Body of pancreas (tissue), 4 donors: ENCODE measurements around the gene FGF1. TPM values are rescaled to one million over a fixed set of nuclear protein-coding genes. Genes with fewer than 3 reads are reported as not detected.

Source experiments
- ATAC-seq: fragments of 150-250 bp; one replicate; pipeline ENCODE4 v1.9.1; 2016
- DNase-seq, 4 donors: peaks; one replicate each; pipeline ENCODE4 v3.0.0-alpha.2; 2019
- H3K27ac ChIP-seq, 4 donors: fragments of 200-600 bp; sonication (generic); 1 replicate in 3 of 4; 2 replicates in 1 of 4; pipeline versions ENCODE4 v1.5.1 to v1.6.1; 2016 to 2019; ENCODE audit warnings: mild to moderate bottlenecking in 1 of 4, mixed read lengths in 1 of 4, moderate library complexity in 1 of 4
- H3K27me3 ChIP-seq, 2 donors: fragments of 200-600 bp; sonication (generic); one replicate each; pipeline ENCODE4 v1.6.0; 2016; ENCODE audit warnings: mild to moderate bottlenecking in 1 of 2
- H3K36me3 ChIP-seq, 2 donors: fragments of 200-600 bp; sonication (generic); replicated peaks in 1 of 2; 2 replicates each; pipeline ENCODE4 v1.5.1; 2016; ENCODE audit warnings: low read depth in 2 of 2; ENCODE audit not compliant: insufficient read depth in 1 of 2
- H3K4me1 ChIP-seq: fragments of 200-600 bp; sonication (generic); one replicate; pipeline ENCODE4 v1.6.0; 2016
- H3K4me3 ChIP-seq, 2 donors: fragments of 200-600 bp; sonication (generic); 1 replicate in 1 of 2; 2 replicates in 1 of 2; pipeline ENCODE4 v1.5.1; 2016 to 2019
- H3K9me3 ChIP-seq, 3 donors: fragments of 200-600 bp; sonication (generic); 1 replicate in 2 of 3; 2 replicates in 1 of 3; pipeline ENCODE4 v1.5.1; 2016
- POLR2A ChIP-seq, 3 donors: fragments of 450-650 bp; IDR thresholded peaks; one replicate each; pipeline ENCODE4 v1.6.1; 2016; ENCODE audit warnings: antibody characterized with exemption in 3 of 3, mild to moderate bottlenecking in 2 of 3
- WGBS, 2 donors: methylation state at CpG; one replicate each; pipeline ENCODE4 v1.1.5; 2017; 5-methylcytosine and 5-hydroxymethylcytosine counted together
- intact Hi-C: fragments of 100-400 bp; cut with DNase I; formaldehyde crosslinking; loops from one replicate; pipeline ENCODE4 v1.15.1; 2023
- total RNA-seq, 2 donors: library from RNA; depleted of rRNA; stranded (reverse); fragments of >200 nt; gene quantifications; one replicate each; pipeline ENCODE4 v1.1.0, GENCODE V29; 2016
- TF ChIP-seq, protein P1 (sequence below), 7 experiments: fragments of 450-650 bp in 4 of 7; fragments of 200-600 bp in 3 of 7; sonication (generic) in 3 of 7; IDR thresholded peaks; one replicate each; pipeline ENCODE4 v1.5.1; 2016 to 2019; ENCODE audit warnings: antibody characterized with exemption in 7 of 7

Gene FGF1
- total RNA-seq, 2 donors from 2014 or later, result 0.78 TPM; not detected in 1

DNA sequence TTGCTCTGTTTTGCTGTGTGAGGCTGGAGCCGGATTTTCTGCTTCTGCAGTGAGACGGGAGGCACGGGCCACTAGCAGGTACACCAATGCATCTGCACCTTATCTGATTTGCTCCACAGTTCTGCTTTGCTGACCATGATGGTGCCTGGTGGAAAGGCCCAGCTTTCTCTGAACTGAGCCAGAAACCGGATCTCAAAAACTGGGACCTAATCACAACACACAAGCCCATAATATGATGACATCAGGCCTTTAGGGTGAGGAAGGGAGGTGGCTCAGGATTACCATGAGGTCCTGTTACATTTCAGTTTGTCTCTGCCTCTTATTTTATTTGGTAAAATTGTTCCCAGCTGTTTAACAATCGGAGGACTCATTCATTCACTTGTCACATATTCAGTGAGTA, 49.8 kb downstream of the FGF1 start:
- no peaks in the 10 kb centered on the region for H3K36me3 ChIP-seq
- TF ChIP-seq, protein P1, sequence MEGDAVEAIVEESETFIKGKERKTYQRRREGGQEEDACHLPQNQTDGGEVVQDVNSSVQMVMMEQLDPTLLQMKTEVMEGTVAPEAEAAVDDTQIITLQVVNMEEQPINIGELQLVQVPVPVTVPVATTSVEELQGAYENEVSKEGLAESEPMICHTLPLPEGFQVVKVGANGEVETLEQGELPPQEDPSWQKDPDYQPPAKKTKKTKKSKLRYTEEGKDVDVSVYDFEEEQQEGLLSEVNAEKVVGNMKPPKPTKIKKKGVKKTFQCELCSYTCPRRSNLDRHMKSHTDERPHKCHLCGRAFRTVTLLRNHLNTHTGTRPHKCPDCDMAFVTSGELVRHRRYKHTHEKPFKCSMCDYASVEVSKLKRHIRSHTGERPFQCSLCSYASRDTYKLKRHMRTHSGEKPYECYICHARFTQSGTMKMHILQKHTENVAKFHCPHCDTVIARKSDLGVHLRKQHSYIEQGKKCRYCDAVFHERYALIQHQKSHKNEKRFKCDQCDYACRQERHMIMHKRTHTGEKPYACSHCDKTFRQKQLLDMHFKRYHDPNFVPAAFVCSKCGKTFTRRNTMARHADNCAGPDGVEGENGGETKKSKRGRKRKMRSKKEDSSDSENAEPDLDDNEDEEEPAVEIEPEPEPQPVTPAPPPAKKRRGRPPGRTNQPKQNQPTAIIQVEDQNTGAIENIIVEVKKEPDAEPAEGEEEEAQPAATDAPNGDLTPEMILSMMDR (IDR thresholded peaks at IDR 0.05), result no peak
- TF ChIP-seq POLR2A (IDR thresholded peaks at IDR 0.05), result no peak
- WGBS, 2 donors, result 58 to 60% methylated on average over 5 of the region's 5 CpGs
- H3K27me3 ChIP-seq, result no peaks in the 10 kb centered on the region
- ATAC-seq (no peak), DNase-seq (no peak)
- H3K27ac ChIP-seq, result no peak overlapping the region
- H3K9me3 ChIP-seq, result no peaks in the 10 kb centered on the region
- H3K4me3 ChIP-seq, result no peak overlapping the region
- intact Hi-C loops, result no loop called here
- H3K4me1 ChIP-seq, result no peaks in the 10 kb centered on the region

DNA sequence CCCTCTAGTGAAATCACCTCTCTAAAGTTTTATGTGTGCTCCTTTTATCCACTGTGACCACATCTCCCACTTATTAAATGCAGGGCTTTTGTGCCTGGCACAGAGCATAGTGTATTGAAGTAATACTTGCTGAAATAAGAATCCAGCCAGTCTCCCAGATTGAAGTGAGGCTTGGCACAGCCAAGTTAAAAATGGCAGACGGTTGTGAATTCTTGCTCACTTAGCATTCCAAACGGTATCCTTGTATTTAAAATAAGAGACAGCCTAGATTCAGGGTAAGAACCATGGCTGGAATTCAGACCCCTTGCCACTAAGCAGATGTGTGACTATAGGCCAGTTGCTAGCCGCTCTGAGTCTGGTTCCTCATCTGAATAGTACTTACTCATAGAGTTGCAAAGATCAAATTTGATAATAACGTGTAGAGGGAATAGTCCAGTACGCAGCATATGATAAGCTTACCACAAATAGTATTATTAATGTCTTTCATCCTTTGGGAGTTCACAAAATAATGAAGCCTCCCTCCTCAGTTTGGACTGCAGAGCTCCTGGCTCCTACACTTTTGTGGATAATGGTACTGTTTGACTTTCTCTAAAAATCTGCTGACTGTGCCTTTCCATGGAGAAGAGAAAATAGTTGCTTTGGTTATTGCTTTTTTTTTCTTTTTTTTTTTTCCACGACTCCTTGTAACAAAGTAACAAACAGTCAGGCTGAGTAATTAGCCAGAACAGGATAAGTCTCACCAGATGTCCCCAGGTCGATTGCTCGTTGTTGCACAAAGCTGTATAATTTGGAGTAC, 51.5 kb downstream of the FGF1 start:
- DNase-seq (no peak), ATAC-seq (no peak)
- no peaks in the 10 kb centered on the region for H3K4me1 ChIP-seq
- TF ChIP-seq, protein P1 (IDR thresholded peaks at IDR 0.05), result no peak
- TF ChIP-seq POLR2A (IDR thresholded peaks at IDR 0.05), result no peak
- WGBS, 2 donors, result 50 to 55% methylated on average over 8 of the region's 8 CpGs
- H3K27me3 ChIP-seq, result no peaks in the 10 kb centered on the region
- H3K36me3 ChIP-seq, result no peaks in the 10 kb centered on the region
- no peaks in the 10 kb centered on the region for H3K9me3 ChIP-seq
- no peak overlapping the region for H3K27ac ChIP-seq
- intact Hi-C loops, result no loop called here
- no peak overlapping the region for H3K4me3 ChIP-seq

DNA sequence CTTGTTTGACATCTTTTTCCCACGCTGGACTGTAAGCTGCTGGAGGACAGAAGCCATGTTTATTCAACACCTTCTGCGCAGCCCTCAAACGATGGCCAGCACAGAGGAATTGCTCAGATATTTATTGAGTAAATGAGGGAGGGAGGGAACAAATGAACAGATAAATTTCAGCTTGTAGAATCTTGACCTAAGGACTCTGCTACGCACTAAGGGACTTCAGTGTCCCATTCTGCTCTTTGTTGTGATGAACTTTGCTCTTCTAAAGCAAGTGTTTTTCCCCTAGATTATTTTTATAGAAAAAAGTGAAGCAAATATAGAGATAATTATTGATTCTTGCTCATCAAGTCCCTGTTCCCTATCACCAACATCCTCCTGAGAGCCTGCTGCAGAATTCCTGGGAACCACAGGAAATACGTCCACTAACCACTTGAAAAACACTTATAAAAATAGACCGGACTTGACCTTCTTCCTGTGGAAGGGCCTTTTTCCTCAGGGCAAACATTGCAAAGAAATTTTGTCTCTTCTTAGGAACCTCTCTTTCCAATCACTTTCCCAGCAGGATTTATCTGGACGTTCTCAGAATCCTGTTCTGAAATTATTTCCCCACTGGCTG, 54.9 kb downstream of the FGF1 start:
- H3K27ac ChIP-seq, result no peak overlapping the region
- no peaks in the 10 kb centered on the region for H3K27me3 ChIP-seq
- 70 to 72% methylated on average over 7 of the region's 7 CpGs for WGBS, 2 donors
- no peaks in the 10 kb centered on the region for H3K36me3 ChIP-seq
- intact Hi-C loops, result no loop called here
- H3K4me1 ChIP-seq, result no peaks in the 10 kb centered on the region
- TF ChIP-seq, protein P1 (IDR thresholded peaks at IDR 0.05), result no peak
- TF ChIP-seq POLR2A (IDR thresholded peaks at IDR 0.05), result no peak
- H3K4me3 ChIP-seq, result no peak overlapping the region
- DNase-seq (no peak), ATAC-seq (no peak)
- H3K9me3 ChIP-seq, result no peaks in the 10 kb centered on the region

DNA sequence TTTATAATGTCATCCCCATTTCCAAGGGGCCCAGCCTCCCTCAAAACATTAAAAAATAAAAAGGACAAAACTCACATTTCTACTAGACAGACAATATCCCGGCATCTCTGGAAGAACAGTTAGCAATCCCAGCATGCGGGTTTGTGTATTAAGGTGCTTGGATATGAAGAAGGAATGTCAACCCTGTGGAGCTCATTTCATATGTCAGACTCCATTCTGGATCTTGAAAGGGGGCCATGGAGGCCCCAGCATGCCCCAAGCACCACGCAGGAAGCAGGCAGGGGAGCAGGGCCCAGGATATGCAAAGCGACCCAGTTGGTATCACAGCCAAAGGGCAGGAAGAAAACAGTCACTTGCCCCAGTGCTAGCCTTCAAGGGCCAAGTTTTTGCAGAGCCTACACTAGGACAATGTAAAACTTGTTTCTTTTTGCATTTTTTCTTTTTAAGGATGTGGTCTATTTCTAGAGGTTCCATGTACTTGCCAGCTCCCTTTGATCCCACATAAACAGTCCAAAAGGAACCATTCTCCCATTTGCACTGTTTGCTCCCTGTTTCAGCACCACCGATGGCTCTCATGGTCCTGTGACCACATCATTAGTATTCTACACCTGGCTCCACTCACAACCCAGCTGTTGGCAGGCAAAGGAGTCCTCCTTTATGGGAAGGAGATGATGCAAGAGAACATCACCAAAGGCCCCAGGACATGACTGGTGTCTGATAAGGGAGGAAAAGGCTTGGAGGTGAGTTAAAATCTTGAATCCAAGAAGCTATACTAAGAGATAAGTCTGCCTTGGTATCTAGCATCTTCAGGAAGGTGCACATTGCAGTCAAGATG, 58.3 kb downstream of the FGF1 start:
- no peak for TF ChIP-seq POLR2A (IDR thresholded peaks at IDR 0.05)
- TF ChIP-seq, protein P1 (IDR thresholded peaks at IDR 0.05), result no peak
- Histone ChIP-seq H3K27ac (no peak overlapping the region), H3K4me1 (no peaks in the 10 kb centered on the region), H3K9me3 (no peaks in the 10 kb centered on the region), H3K36me3 (no peaks in the 10 kb centered on the region), H3K27me3 (no peaks in the 10 kb centered on the region), H3K4me3 (no peak overlapping the region)
- no peak for DNase-seq
- 73 to 96% methylated on average over 3 to 5 of the region's 5 CpGs for WGBS, 2 donors
- intact Hi-C loops, result no loop called here
- no peak for ATAC-seq
